ENCODE measurements around the gene PRRX1.

Gene PRRX1

DNA sequence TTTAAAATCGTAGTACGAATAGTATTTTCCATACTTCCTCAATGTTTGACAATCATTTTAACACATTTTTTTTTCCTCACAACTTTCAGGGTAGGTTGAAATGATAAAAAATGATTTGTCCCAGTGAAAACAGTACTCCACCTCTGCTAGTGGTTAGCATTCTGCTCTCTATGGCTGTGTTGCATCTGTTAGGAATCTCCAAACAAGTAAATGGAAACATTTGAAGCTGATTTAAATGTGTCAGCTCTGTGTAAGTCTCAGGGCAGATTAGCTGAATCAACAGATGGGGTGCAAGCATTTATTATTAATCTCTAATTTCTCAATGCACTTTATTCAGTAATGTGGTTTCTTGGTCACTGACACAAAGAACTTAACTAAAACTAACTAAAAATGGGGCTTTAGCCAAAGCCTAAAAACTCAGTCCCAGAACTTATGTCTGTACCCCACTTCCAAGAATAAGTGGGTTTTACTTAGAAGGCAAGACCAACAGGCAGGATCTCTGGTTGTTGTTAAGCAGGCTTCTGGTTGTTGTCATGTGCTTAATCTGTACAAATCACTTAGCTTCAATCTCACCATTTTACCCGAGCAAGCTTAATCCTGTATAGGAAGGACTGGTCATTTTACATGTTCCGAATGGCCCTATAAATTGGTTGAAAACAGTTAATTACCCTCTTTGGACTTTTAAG is 67.8 kb downstream of the PRRX1 start:
- TF ChIP-seq RAD21 (IDR thresholded peaks at IDR 0.05; ENCODE audit: low read depth) (no peak), TCF12 (IDR thresholded peaks at IDR 0.05; ENCODE audit: low read depth) (no peak), CREB1 (IDR thresholded peaks at IDR 0.05; ENCODE audit: low read depth) (no peak), TEAD4 (IDR thresholded peaks at IDR 0.05) (no peak), FOXM1 (IDR thresholded peaks at IDR 0.05; ENCODE audit: borderline replicate concordance, low read depth) (no peak), TAF1 (IDR thresholded peaks at IDR 0.05; ENCODE audit: low read depth) (no peak), EP300 (IDR thresholded peaks at IDR 0.05; ENCODE audit: borderline replicate concordance) (no peak), CEBPB (IDR thresholded peaks at IDR 0.05) (no peak), YY1 (IDR thresholded peaks at IDR 0.05; ENCODE audit: low read depth) (no peak), EGR1 (IDR thresholded peaks at IDR 0.05) (no peak), ZBTB7A (IDR thresholded peaks at IDR 0.05; ENCODE audit: low read depth) (no peak), NFIC (IDR thresholded peaks at IDR 0.05) (no peak)
- TF ChIP-seq, protein P1, sequence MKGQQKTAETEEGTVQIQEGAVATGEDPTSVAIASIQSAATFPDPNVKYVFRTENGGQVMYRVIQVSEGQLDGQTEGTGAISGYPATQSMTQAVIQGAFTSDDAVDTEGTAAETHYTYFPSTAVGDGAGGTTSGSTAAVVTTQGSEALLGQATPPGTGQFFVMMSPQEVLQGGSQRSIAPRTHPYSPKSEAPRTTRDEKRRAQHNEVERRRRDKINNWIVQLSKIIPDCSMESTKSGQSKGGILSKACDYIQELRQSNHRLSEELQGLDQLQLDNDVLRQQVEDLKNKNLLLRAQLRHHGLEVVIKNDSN (IDR thresholded peaks at IDR 0.05): no peak
- TF ChIP-seq, protein P2, sequence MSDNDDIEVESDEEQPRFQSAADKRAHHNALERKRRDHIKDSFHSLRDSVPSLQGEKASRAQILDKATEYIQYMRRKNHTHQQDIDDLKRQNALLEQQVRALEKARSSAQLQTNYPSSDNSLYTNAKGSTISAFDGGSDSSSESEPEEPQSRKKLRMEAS (IDR thresholded peaks at IDR 0.05): no peak
- TF ChIP-seq, protein P3, sequence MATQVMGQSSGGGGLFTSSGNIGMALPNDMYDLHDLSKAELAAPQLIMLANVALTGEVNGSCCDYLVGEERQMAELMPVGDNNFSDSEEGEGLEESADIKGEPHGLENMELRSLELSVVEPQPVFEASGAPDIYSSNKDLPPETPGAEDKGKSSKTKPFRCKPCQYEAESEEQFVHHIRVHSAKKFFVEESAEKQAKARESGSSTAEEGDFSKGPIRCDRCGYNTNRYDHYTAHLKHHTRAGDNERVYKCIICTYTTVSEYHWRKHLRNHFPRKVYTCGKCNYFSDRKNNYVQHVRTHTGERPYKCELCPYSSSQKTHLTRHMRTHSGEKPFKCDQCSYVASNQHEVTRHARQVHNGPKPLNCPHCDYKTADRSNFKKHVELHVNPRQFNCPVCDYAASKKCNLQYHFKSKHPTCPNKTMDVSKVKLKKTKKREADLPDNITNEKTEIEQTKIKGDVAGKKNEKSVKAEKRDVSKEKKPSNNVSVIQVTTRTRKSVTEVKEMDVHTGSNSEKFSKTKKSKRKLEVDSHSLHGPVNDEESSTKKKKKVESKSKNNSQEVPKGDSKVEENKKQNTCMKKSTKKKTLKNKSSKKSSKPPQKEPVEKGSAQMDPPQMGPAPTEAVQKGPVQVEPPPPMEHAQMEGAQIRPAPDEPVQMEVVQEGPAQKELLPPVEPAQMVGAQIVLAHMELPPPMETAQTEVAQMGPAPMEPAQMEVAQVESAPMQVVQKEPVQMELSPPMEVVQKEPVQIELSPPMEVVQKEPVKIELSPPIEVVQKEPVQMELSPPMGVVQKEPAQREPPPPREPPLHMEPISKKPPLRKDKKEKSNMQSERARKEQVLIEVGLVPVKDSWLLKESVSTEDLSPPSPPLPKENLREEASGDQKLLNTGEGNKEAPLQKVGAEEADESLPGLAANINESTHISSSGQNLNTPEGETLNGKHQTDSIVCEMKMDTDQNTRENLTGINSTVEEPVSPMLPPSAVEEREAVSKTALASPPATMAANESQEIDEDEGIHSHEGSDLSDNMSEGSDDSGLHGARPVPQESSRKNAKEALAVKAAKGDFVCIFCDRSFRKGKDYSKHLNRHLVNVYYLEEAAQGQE (IDR thresholded peaks at IDR 0.05; ENCODE audit: low read depth): no peak

DNA sequence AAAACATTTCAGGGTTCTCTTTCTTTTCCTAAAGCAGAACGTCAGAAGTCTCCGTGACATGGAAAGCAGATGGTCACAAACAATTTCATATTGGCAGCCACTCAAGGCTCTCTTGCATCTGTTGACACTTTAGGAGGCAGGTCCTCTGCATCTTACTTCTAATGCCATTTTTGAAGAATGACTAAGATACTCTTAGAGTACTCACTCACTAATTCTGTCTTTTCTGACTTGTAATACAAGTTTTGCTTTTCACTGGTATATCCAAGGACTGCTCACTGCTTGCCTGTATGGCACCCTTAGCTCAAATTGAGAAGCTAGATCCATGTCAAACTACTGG is 68.3 kb downstream of the PRRX1 start:
- TF ChIP-seq TCF12 (IDR thresholded peaks at IDR 0.05; ENCODE audit: low read depth): no peak

DNA sequence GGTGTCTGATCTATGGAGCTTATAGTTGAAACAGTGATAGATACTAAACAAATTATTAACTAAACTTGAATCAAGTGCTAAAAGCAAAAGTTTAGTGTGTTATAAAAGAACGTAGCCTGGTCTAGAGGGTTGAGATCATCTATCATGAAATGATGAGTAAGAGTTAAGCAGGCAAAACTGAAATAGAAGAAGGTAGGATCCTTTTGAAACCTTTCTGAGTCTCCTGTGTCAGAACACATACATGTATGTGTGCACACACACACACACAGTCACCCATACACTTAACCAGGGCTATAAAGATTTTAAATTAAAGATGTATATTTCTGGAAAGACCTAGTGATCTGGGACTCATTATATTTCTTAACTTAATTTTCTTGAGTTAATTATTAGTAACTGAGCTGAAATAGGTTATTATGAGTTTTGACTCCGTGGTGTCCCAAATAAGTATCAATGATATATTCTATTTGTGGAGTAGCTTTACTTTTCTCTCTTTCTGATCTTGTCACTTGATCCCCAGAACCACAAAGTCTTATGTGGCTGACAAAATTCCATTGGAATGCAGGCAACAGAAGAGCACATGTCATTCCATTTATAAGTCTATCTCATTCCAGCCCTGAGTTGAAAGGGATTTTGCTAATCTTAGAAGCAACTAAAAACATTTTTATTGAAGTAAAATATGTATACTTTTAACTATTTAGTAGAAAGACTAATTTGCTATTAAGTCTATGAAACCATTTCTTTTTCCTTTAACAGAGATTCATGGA is 70.7 kb downstream of the PRRX1 start:
- TF ChIP-seq CREB1 (IDR thresholded peaks at IDR 0.05; ENCODE audit: low read depth) (no peak), TAF1 (IDR thresholded peaks at IDR 0.05; ENCODE audit: low read depth) (no peak), RAD21 (IDR thresholded peaks at IDR 0.05; ENCODE audit: low read depth) (no peak), NFIC (IDR thresholded peaks at IDR 0.05) (no peak), TEAD4 (IDR thresholded peaks at IDR 0.05) (no peak), FOXM1 (IDR thresholded peaks at IDR 0.05; ENCODE audit: borderline replicate concordance, low read depth) (no peak), ZBTB7A (IDR thresholded peaks at IDR 0.05; ENCODE audit: low read depth) (no peak), EP300 (IDR thresholded peaks at IDR 0.05; ENCODE audit: borderline replicate concordance) (no peak), TCF12 (IDR thresholded peaks at IDR 0.05; ENCODE audit: low read depth) (no peak), EGR1 (IDR thresholded peaks at IDR 0.05) (no peak), CEBPB (IDR thresholded peaks at IDR 0.05) (no peak)
- TF ChIP-seq, protein P1 (IDR thresholded peaks at IDR 0.05): no peak
- TF ChIP-seq, protein P2 (IDR thresholded peaks at IDR 0.05): no peak
- TF ChIP-seq, protein P3 (IDR thresholded peaks at IDR 0.05; ENCODE audit: low read depth): no peak

DNA sequence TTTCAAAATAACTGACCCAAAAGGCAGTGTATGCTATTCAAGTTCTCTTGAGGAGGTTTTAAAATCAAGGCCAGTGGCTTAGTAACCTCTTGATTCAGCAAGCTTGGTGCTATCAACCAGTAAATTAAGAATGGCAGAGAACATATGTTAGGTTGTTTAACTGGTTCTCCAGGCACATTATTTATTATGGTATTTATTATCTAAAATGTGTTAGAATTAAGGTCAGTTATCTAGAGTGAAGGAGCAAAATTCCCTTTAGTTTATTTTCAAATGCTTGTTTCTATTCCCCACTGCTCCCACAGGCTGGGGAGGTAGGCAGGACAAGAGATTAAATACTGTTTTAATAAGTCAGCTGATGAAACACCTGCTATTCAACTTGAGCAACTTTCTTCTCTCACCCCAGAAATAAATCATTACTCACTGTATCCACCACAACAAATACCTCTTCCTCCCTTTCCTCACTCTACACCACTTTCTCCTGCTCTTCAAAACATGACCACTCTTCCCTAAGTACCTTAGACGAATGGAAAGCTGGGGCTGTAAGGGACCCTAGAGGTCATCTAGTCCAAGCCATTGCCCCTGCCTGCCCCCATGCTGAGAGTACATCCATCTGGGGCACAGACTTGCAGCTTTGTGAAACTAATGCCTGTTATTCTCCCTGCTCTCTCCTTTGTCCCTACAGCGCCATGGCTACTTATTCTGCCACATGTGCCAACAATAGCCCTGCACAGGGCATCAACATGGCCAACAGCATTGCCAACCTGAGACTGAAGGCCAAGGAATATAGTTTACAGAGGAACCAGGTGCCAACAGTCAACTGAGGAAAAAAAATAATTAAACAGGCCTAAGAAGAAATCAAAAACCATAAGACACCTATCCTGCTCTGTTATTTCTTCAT is 71.7 kb downstream of the PRRX1 start:
- TF ChIP-seq YY1 (IDR thresholded peaks at IDR 0.05; ENCODE audit: low read depth) (no peak), TCF12 (IDR thresholded peaks at IDR 0.05; ENCODE audit: low read depth) (no peak), TAF1 (IDR thresholded peaks at IDR 0.05; ENCODE audit: low read depth) (no peak), NFIC (IDR thresholded peaks at IDR 0.05) (no peak), ZBTB7A (IDR thresholded peaks at IDR 0.05; ENCODE audit: low read depth) (no peak), EGR1 (IDR thresholded peaks at IDR 0.05) (no peak), RAD21 (IDR thresholded peaks at IDR 0.05; ENCODE audit: low read depth) (no peak), TEAD4 (IDR thresholded peaks at IDR 0.05) (no peak), CREB1 (IDR thresholded peaks at IDR 0.05; ENCODE audit: low read depth) (no peak)

DNA sequence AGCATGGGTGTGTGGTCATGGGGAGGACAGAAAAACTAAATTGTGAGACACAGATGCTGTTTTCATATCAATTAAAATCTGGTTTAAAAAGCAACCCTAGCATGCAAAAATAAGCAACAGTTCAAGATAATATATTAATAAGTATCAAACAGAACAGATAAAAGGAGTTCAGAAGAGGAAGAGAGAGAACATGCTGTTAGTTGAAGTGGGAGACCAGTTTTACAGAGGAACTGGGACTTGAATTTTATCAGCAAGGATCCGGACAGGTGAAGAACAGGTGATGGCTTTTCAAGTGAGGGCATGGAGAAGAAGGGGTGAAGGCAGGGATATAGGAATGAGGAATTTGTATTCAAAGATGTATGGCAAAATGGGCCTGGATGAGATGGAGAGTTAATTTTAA is 75.9 kb downstream of the PRRX1 start:
- TF ChIP-seq YY1 (IDR thresholded peaks at IDR 0.05; ENCODE audit: low read depth): no peak
- no peak for TF ChIP-seq TCF12 (IDR thresholded peaks at IDR 0.05; ENCODE audit: low read depth)
- TF ChIP-seq, protein P2 (IDR thresholded peaks at IDR 0.05): no peak
- no peak for TF ChIP-seq FOXM1 (IDR thresholded peaks at IDR 0.05; ENCODE audit: borderline replicate concordance, low read depth)
- no peak for TF ChIP-seq CEBPB (IDR thresholded peaks at IDR 0.05)
- TF ChIP-seq, protein P1 (IDR thresholded peaks at IDR 0.05): no peak
- no peak for TF ChIP-seq TAF1 (IDR thresholded peaks at IDR 0.05; ENCODE audit: low read depth)
- TF ChIP-seq, protein P3 (IDR thresholded peaks at IDR 0.05; ENCODE audit: low read depth): no peak
- no peak for TF ChIP-seq ZBTB7A (IDR thresholded peaks at IDR 0.05; ENCODE audit: low read depth)
- TF ChIP-seq CREB1 (IDR thresholded peaks at IDR 0.05; ENCODE audit: low read depth): no peak
